GM12892 (cell line): ENCODE data around the gene PACC1.

Experiments
- POLR2A ChIP-seq: IDR thresholded peaks from 2 replicates; pipeline ENCODE4 v1.6.1; 2011; ENCODE audit warnings: low read depth, low read length, control low read depth
- POLR2AphosphoS5 ChIP-seq: IDR thresholded peaks from 2 replicates; pipeline ENCODE4 v1.6.1; 2011; ENCODE audit warnings: low read depth, low read length, control low read depth

GRCh38 chr1:212351588-212352362 is 62.9 kb downstream of the PACC1 start:
- TF ChIP-seq POLR2A (no peak), POLR2AphosphoS5 (no peak)
